BE2C (cell line): ENCODE measurements around the gene AKAP14.
"Not testable (repeated sequence)": the region's sequence is repeated elsewhere in the genome, so short reads cannot be mapped to it uniquely, and the experiment has no call there.

Source experiments
- DNase-seq: peaks from one replicate; pipeline ENCODE4 v3.0.0-alpha.2; 2020
- H3K27me3 ChIP-seq: fragments of 250-450 bp; sonication (Bioruptor Pico); 2 replicates; pipeline ENCODE4 v1.5.1; 2020; ENCODE audit warnings: mild to moderate bottlenecking
- H3K36me3 ChIP-seq: fragments of 250-450 bp; sonication (Bioruptor Pico); 2 replicates; pipeline ENCODE4 v1.5.1; 2020; ENCODE audit warnings: mild to moderate bottlenecking
- H3K4me1 ChIP-seq: fragments of 250-450 bp; sonication (Bioruptor Pico); 2 replicates; pipeline ENCODE4 v1.5.1; 2020
- H3K4me3 ChIP-seq: 2 replicates; pipeline ENCODE4 v1.5.1; 2011; ENCODE audit warnings: low read depth, low read length
- H3K9me3 ChIP-seq: fragments of 250-450 bp; sonication (Bioruptor Pico); 2 replicates; pipeline ENCODE4 v1.5.1; 2020
- TF ChIP-seq, protein P1 (sequence below): IDR thresholded peaks from 2 replicates; pipeline ENCODE4 v1.5.1; 2012; ENCODE audit warnings: mild to moderate bottlenecking, low read depth, low read length

The AKAP14 gene

DNA sequence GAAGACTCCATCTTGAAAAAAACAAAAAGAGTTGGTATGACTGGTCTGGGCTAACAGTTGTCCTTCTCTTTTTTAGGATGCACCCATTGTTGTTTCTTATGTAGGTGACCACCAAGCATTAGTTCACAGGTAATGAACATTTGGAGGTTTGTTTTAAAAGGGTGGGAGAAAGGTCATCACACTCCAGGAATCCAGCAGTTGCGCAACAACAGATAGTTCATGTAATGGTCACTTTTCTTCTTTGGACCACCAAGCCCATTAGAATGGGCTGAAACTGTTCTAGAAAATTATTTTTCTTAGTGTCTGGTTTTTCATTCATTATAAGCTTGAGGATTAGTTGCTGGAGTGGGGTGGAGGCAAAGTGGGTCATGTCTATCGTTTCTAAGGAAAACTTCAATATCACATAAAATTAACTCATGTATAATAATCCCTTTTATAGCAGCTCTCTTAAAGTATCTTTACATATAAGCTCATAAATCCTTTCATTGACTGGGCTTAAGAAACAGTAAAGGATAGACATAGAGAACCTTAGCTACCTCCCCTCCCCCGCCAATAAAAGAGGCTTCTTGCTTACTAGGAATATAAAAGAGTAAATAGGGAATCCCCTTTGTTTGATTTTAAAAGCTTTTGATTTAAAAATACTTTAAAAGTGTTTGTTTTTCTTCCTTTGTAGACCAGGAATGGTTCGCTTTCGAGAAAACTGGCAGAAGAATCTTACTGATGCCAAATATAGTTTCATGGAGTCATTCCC is 24.3 kb downstream of the AKAP14 start:
- Histone ChIP-seq H3K36me3 (no peaks in the 10 kb centered on the region), H3K9me3 (no peaks in the 10 kb centered on the region), H3K27me3 (no peaks in the 10 kb centered on the region), H3K4me3 (no peak overlapping the region), H3K4me1 (no peaks in the 10 kb centered on the region)
- TF ChIP-seq, protein P1, sequence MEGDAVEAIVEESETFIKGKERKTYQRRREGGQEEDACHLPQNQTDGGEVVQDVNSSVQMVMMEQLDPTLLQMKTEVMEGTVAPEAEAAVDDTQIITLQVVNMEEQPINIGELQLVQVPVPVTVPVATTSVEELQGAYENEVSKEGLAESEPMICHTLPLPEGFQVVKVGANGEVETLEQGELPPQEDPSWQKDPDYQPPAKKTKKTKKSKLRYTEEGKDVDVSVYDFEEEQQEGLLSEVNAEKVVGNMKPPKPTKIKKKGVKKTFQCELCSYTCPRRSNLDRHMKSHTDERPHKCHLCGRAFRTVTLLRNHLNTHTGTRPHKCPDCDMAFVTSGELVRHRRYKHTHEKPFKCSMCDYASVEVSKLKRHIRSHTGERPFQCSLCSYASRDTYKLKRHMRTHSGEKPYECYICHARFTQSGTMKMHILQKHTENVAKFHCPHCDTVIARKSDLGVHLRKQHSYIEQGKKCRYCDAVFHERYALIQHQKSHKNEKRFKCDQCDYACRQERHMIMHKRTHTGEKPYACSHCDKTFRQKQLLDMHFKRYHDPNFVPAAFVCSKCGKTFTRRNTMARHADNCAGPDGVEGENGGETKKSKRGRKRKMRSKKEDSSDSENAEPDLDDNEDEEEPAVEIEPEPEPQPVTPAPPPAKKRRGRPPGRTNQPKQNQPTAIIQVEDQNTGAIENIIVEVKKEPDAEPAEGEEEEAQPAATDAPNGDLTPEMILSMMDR, result no peak
- no peak for DNase-seq

DNA sequence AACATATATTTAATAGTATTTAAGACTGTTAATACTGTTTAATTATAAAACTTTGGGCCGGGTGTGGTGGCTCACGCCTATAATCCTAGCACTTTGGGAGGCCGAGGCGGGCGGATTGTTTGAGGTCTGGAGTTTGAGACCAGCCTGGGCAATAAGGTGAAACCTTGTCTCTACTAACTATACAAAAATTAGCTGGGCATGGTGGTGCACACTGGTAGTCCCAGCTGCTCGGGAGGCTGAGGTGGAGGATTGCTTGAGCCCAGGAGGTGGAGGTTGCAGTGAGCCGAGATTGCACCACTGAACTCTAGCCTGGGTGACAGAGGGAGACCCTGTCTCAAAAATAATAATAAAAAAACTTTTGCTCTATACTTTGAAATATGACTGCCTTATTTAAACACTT is 26.7 kb downstream of the AKAP14 start:
- not testable (repeated sequence) for H3K4me3 ChIP-seq, H3K36me3 ChIP-seq, H3K27me3 ChIP-seq, H3K4me1 ChIP-seq, DNase-seq, H3K9me3 ChIP-seq

DNA sequence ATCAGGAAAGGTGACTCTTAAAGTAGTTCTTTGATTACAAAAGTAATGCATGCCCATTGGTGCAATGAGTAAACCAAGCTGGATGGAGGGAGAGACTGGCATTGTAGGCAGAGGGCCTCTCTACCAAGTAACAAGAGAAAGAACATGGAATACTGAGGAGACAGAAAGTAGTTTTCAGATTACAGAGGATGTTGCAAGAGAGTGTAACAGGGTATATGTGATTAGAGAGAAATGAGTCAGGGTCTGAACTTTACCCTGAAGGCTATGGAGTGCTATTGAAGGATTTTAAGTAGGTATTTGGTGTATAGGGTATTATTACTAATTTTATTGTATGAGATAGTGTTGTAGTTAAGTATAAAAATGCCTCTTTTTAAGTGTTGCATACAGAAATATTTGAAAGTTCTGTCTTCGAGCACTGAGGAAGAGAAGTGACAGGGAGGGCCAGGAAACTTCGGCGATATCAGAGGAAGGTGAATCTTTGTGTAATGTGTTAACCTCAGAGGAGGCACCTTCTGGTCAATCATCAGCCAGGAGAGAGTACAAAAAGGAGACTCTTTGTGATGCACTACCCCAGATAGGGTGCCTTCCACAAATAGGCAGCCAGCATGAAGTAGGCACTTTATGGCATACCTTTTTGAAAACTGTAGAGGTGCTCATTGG is 39.7 kb downstream of the AKAP14 start:
- Histone ChIP-seq H3K4me1 (no peaks in the 10 kb centered on the region), H3K9me3 (no peaks in the 10 kb centered on the region), H3K4me3 (no peak overlapping the region), H3K36me3 (no peaks in the 10 kb centered on the region), H3K27me3 (no peaks in the 10 kb centered on the region)
- TF ChIP-seq, protein P1, result no peak
- no peak for DNase-seq

DNA sequence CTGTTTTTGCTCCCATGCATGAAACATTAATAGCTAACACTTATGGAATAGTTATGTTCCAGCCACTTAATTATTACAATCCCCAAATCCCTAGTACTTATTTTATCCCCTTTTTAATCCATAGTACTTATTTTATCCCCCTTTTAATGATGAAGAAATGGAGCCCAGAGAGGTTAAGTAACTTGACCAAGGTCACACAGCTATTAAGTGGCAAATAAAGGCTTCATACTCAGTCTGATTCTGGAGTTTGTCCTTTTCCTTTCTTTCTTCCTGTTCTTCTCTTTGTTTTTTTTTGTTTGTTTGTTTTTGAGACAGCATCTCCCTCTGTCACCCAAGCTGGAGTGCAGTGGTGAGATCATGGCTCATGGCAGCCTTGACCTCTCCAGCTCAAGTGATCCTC is 45.6 kb downstream of the AKAP14 start:
- no peak overlapping the region for H3K4me3 ChIP-seq
- DNase-seq, result no peak
- TF ChIP-seq, protein P1, result no peak

DNA sequence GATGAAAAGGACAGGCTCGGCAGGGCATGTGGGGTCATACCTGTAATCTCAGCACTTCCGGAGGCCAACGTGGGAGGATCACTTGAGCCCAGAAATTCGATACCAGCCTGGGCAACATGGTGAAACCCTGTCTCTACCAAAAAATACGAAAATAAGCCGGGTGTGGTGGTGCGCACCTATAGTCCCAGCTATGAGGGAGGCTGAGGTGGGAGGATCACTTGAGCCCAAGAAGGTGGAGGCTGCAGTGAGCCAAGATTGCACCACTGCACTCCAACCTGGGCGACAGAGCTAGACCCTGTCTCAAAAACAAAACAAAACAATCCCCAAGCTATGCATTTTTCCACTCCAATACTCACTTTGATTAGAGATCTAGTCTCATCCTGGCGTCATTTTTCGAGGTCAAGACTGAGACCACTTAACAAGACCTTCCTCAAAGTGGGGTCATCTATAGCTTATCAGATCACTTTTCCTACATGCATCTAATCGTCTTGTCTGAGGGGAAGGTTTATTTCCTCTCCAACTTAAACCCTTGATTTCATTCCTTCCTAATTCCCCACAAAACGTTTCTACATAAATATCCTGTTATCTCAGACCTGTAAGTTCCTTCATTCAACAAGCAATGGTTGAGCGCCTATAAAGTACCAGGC is 46.6 kb downstream of the AKAP14 start:
- Histone ChIP-seq H3K4me1 (no peaks in the 10 kb centered on the region), H3K9me3 (no peaks in the 10 kb centered on the region), H3K4me3 (peak overlapping the region; percentile 71), H3K36me3 (no peaks in the 10 kb centered on the region), H3K27me3 (no peaks in the 10 kb centered on the region)
- no peak for DNase-seq
- TF ChIP-seq, protein P1, result no peak

More for the DNA sequence above, 45.6 kb downstream of the AKAP14 start:
- H3K36me3 ChIP-seq, result no peaks in the 10 kb centered on the region
- H3K27me3 ChIP-seq, result no peaks in the 10 kb centered on the region
- no peaks in the 10 kb centered on the region for H3K4me1 ChIP-seq
- no peaks in the 10 kb centered on the region for H3K9me3 ChIP-seq

DNA sequence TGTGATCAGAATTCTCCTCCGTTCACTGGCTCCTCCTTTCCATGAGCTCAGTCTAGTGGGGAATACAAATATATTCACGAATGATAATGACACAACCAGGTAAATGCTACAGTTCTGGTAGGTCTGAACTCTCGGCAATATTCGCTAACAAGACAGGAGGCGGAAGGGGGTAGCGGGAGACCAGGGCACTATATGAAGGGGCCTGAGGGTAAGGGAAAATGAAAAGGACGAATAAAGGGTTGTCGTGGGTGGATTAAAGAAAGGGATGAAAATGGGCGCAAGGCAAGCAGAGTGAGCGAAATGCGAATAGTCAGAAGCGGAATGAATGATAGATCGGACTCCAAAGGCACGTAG is 47.1 kb downstream of the AKAP14 start:
- Histone ChIP-seq H3K9me3 (no peaks in the 10 kb centered on the region), H3K4me3 (peak overlapping the region; percentile 71), H3K4me1 (no peaks in the 10 kb centered on the region), H3K36me3 (no peaks in the 10 kb centered on the region), H3K27me3 (no peaks in the 10 kb centered on the region)
- no peak for DNase-seq
- TF ChIP-seq, protein P1, result no peak
